HepG2 (cell line): ENCODE measurements around the gene MRNIP.
A peak's percentile ranks its signal among the peaks of the same experiment; 100 is the strongest.

Experiments used
- CHD4 ChIP-seq: fragments of 200-600 bp; sonication (generic); IDR thresholded peaks from 2 replicates; pipeline ENCODE4 v1.7.0; 2017; ENCODE audit warnings: mild to moderate bottlenecking, low read length, borderline replicate concordance
- SNAPC5 ChIP-seq: sonication (generic); formaldehyde crosslinking; IDR thresholded peaks from 2 replicates; pipeline ENCODE4 v1.8.1; 2023; ENCODE audit warnings: mild to moderate bottlenecking, missing genetic modification reagents, borderline replicate concordance
- ZNF232 ChIP-seq: sonication (generic); formaldehyde crosslinking; IDR thresholded peaks from 2 replicates; pipeline ENCODE4 v1.4.0; 2020; ENCODE audit warnings: missing genetic modification reagents, borderline replicate concordance
- ZNF33B ChIP-seq: sonication (generic); formaldehyde crosslinking; IDR thresholded peaks from 2 replicates; pipeline ENCODE4 v1.5.1; 2020; ENCODE audit warnings: mild to moderate bottlenecking, missing genetic modification reagents
- ZNF772 ChIP-seq: sonication (generic); formaldehyde crosslinking; IDR thresholded peaks from 2 replicates; pipeline ENCODE4 v1.5.0; 2020; ENCODE audit warnings: mild to moderate bottlenecking, missing genetic modification reagents
- TF ChIP-seq, protein P1 (sequence below): sonication (generic); formaldehyde crosslinking; conservative IDR thresholded peaks from 2 replicates; pipeline ENCODE4 v1.8.0; 2022; ENCODE audit warnings: mild to moderate bottlenecking, moderate library complexity, missing genetic modification reagents

- no peak for TF ChIP-seq ZNF772 (CRISPR knock-in tag)
- TF ChIP-seq ZNF33B: 0 out of 2 replicates have a peak, but pooled peaks have one; percentile 22
- TF ChIP-seq CHD4: no peak
- TF ChIP-seq SNAPC5 (CRISPR knock-in tag): no peak
- TF ChIP-seq, protein P1, sequence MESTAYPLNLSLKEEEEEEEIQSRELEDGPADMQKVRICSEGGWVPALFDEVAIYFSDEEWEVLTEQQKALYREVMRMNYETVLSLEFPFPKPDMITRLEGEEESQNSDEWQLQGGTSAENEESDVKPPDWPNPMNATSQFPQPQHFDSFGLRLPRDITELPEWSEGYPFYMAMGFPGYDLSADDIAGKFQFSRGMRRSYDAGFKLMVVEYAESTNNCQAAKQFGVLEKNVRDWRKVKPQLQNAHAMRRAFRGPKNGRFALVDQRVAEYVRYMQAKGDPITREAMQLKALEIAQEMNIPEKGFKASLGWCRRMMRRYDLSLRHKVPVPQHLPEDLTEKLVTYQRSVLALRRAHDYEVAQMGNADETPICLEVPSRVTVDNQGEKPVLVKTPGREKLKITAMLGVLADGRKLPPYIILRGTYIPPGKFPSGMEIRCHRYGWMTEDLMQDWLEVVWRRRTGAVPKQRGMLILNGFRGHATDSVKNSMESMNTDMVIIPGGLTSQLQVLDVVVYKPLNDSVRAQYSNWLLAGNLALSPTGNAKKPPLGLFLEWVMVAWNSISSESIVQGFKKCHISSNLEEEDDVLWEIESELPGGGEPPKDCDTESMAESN (CRISPR knock-in tag): no peak
- no peak for TF ChIP-seq ZNF232 (CRISPR knock-in tag)
Measured at GRCh38 chr5:179820127-179820482, 38.5 kb downstream of the MRNIP start.
